GM12873 (cell line): Measurements from ENCODE around the gene GIT1.

Source experiments
- CTCF ChIP-seq: IDR thresholded peaks from 2 replicates; pipeline ENCODE4 v1.5.1; 2012; ENCODE audit warnings: low read depth, mild to moderate bottlenecking, moderate library complexity, low read length, control low read depth; ENCODE audit not compliant: insufficient read depth; ENCODE audit errors: missing control alignments

Gene GIT1

GRCh38 chr17:29620271-29620670, 30.8 kb upstream of the GIT1 start:
- TF ChIP-seq CTCF: no peak

GRCh38 chr17:29619251-29619650, 29.8 kb upstream of the GIT1 start:
- peak; percentile 46 for TF ChIP-seq CTCF

- no peak for TF ChIP-seq CTCF
Measured at GRCh38 chr17:29618272-29619065, 29.0 kb upstream of the GIT1 start.

DNA sequence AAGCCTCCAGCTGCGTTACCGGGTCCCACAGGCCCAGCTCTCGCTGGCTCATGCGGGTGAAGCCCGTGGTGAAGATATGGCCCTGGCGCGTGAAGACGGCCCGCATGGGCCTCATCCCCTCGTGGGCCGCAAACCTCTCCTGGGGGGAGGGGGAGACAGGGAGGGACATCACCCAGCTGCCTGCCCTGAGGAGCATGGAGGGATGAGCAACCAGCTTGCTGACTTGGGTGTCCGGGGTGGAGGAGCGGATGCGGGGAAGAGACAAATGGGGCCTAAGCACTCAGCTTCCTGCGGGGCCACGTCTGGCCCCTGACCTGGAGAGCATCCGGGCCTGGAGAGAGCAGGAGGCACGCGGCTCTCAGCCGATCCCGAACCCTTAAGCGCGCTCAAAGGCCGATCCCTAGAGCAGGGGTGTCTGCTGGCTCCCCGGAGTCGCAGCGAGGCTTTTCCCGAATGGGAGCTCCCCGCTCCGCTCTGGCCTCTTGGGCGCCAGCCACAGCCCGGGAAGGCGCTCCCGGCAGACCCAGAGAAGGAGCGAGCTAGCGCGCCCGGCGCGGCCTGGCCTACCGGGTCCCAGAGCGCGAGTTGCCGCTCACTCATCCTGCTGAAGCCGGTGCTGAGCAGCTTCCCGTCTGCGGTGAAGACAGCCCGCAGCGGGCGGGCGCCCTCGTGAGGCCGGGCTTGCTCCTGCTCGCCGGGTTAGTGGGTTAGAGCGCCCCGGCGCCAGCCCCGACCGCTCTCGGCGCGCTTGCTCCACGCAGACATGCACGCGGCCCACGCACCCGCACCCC, 28.2 kb upstream of the GIT1 start:
- TF ChIP-seq CTCF: peak; percentile 88

- peak; percentile 86 for TF ChIP-seq CTCF
Measured at GRCh38 chr17:29617125-29617480, 27.7 kb upstream of the GIT1 start.

- TF ChIP-seq CTCF: no peak
Measured at GRCh38 chr17:29616300-29617048, 27.0 kb upstream of the GIT1 start.

DNA sequence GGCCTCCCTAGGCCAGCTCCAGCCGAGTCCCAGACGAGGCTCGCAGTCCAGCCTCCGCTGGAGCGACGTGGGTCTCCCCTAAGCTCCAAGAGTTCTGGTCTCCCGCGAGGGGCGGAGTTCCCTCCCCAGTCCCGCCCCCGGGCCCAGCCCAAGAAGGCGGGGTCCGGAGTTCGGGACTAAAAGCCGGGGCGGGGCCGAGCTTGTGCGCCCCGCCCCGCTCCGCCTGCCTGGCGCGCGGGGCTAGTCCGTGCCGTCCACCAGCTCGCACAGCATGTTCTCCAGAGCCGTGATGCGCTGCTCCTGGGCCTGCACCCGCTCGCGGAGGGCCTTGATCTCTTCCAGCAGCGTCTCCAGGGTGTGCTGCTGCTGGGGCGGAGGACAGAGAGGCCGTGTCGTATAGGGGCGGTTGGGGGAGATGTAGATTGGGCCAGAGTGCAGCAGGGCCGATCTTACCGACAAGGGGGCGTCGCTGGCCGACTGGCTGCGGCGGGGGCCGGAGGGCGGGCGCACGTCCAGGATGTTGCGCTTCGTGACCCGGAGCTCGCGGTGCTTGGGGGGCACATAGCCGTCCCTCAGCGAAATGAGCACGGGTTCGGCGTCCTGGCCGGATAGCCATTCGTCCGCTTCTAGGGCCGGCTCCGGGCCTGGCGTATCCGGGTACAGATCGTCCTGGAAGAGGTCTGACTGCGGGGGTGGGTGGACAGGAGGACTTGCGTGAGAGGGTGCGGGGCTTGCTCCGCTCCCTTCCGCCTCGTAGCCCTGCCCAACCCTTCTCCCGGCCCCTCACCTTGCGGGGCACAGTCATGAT, 26.2 kb upstream of the GIT1 start:
- no peak for TF ChIP-seq CTCF
